ENCODE data around the gene CDH23.

Gene CDH23

DNA sequence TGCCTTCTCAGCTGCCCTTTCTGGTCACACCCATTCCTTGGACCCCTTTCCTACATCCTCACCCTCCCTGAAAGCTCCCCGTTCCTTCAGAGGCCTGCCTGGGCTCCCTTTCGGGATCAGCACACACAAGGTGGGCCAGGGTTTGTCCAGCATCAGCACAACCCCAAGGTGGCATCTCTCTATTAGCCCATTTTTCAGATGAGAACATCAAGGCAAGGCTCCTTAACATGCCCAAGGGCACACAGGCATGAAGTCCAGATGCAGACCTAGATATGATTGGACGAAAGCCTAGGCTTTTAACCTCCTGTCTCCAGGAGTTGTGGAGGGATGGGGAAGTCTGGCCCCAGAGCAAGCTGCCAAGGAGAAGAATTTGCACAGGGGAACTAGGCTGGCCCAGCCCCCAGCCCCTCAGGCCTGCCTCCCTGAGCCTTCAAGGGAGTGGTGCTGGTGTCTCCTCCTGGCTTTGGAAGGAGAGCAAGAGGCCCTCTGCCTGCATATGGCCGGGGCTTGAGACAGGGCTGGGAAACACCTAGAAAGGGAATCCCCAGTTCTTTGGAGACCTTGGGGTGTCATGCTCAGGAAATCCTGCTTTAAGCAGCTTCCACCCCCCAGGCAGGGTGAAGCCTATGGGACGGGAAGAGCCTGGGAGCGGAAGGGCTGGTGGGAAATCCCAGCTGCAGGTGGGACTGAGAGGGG, 385.6 kb downstream of the CDH23 start:
- H3K27ac ChIP-seq: no peak overlapping the region
- TF ChIP-seq, protein P1, sequence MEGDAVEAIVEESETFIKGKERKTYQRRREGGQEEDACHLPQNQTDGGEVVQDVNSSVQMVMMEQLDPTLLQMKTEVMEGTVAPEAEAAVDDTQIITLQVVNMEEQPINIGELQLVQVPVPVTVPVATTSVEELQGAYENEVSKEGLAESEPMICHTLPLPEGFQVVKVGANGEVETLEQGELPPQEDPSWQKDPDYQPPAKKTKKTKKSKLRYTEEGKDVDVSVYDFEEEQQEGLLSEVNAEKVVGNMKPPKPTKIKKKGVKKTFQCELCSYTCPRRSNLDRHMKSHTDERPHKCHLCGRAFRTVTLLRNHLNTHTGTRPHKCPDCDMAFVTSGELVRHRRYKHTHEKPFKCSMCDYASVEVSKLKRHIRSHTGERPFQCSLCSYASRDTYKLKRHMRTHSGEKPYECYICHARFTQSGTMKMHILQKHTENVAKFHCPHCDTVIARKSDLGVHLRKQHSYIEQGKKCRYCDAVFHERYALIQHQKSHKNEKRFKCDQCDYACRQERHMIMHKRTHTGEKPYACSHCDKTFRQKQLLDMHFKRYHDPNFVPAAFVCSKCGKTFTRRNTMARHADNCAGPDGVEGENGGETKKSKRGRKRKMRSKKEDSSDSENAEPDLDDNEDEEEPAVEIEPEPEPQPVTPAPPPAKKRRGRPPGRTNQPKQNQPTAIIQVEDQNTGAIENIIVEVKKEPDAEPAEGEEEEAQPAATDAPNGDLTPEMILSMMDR (conservative IDR thresholded peaks at IDR 0.05): no peak

DNA sequence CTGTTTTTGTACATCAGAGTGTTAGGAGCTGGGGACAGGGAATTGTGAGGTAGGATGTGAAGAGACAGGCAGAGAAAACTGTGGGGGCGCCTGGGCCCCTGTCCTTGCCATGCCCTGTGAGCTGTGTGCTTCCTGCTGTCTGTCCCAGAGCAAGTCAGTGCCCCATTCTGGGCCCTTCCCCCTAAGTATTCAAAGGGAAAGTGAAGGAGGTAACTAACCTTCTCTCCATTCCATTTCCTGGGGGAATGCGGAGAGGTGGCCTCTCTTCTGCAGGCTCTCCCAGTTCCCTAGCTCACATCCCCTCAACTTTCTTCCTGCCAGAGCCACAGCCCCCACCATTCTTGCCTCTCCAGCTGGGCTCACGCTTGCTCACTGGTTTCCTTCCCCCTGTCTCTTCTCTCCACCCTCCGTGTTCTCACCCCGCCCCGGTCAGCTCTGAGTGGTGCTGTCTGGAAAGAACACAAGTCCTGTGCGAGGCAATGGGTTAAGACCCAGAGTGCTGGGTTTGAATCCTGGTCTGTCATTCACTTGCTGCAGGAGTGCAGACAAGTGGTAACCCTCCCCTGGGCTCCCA, 386.3 kb downstream of the CDH23 start:
- H3K27ac ChIP-seq: no peak overlapping the region
- TF ChIP-seq, protein P1 (conservative IDR thresholded peaks at IDR 0.05): no peak

DNA sequence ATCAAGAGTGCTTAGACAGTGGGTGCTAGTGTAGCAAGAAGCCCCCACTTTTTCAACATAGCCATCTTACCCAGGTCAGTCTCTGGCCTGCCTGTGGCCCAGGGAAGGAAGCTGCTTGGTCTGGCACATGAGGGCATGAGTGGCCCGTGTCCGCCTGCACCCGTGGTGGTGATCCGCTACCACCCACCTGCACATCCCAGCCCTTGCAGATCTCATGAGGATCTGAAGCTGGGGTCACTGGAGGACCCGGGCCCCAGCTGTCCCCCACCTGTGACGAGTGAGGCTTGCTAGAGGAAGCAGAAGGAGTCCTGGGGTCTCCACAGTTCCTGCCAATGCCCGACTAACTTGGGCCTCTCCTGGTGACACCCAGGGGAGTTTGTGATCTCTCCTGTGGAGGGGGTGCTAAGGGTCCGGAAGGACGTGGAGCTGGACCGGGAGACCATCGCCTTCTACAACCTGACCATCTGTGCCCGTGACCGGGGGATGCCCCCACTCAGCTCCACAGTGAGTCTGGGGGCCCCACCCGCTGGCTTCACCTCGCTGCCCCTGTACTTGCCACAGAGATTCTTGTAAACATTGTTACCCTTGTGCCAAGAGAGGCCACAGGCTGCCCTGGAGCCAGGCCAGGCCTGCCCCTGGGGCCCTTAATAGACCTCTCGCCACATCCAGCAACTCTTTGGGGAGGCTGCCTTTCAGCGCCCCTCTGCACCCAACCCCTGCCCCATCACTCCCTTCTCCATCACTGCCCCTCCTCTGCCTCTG, 387.4 kb downstream of the CDH23 start:
- TF ChIP-seq, protein P1 (conservative IDR thresholded peaks at IDR 0.05): no peak

DNA sequence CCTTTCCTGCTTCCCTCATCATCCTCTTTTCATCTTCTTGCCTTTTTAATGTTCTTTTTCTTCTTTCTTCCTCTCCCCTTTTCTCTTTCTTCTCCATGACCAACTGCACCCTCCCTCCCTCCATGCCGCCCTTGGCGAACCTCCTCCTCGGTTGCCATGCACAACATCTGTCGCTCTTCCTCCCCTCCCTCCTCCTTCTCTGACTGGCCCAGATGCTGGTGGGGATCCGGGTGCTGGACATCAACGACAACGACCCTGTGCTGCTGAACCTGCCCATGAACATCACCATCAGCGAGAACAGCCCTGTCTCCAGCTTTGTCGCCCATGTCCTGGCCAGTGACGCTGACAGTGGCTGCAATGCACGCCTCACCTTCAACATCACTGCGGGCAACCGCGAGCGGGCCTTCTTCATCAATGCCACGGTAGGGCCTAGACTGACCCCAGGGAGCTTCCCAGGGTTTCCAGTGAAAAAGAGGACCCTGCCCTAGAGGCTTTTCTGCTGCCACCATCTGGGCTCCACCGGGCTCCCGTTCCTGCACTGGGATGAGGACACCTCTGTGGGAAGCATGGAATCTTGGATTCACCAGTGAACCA, 388.1 kb downstream of the CDH23 start:
- no peak overlapping the region for H3K27ac ChIP-seq

More for the DNA sequence above, 387.4 kb downstream of the CDH23 start:
- no peak overlapping the region for H3K27ac ChIP-seq

DNA sequence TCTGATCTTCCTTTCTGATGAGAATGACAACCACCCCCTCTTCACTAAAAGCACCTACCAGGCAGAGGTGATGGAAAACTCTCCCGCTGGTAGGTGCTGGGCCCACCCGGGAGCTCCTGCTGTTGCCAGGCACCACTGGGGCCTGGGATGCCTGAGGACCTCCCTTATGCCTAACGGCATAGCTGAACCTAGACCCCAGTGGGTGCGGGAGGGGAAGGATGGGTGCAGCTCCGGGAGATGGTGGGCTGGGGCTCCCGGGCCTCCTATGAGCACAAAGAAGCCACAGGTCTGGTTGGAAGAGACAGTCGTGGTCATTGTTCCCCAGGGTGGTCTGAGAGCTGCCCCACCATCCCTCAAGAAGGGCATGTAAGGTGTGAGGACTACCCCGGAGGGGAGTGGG, 392.2 kb downstream of the CDH23 start:
- H3K27ac ChIP-seq: no peak overlapping the region
- TF ChIP-seq, protein P1 (conservative IDR thresholded peaks at IDR 0.05): no peak

More for the DNA sequence above, 388.1 kb downstream of the CDH23 start:
- TF ChIP-seq, protein P1 (conservative IDR thresholded peaks at IDR 0.05): no peak

DNA sequence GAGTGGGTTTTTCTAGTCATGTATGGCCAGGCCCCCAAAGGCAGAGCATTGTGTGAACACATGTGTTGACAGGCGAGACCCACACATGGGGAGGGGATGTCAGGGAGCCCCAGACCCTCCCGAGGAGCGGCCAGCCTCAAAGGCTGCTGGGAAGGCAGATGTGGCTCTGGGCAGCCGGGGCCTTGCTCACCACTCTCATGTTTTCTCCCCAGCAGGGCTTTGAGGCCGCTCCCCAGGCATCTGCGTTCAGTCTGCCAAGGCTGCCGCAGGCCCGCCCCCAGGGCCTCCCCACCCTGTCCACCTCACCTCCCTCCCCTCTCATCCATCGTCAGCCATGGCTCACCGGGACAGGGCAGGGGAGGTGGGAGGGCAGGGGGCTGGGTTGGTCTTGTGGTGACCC, 393.2 kb downstream of the CDH23 start:
- TF ChIP-seq, protein P1 (conservative IDR thresholded peaks at IDR 0.05): no peak
- no peak overlapping the region for H3K27ac ChIP-seq

Measured in VCaP (cell line).